Sigmoid colon (tissue), 4 donors: Measurements from ENCODE around the gene PCNX1.
"Not testable (repeated sequence)": the region's sequence is repeated elsewhere in the genome, so short reads cannot be mapped to it uniquely, and the experiment has no call there.

Source experiments
- EP300 ChIP-seq, 4 donors: sonication (generic); formaldehyde crosslinking; IDR thresholded peaks; one replicate each; pipeline ENCODE4 v1.6.1; 2017; ENCODE audit warnings: antibody characterized with exemption in 4 of 4
- POLR2A ChIP-seq, 2 donors: fragments of 450-650 bp; IDR thresholded peaks; one replicate each; pipeline ENCODE4 v1.6.1; 2016; ENCODE audit warnings: antibody characterized with exemption in 2 of 2, mild to moderate bottlenecking in 2 of 2, moderate library complexity in 2 of 2
- TF ChIP-seq, protein P1 (sequence below), 4 experiments: fragments of 450-650 bp in 3 of 4; fragments of 200-600 bp in 1 of 4; IDR thresholded peaks; one replicate each; pipeline ENCODE4 v1.5.1; 2016 to 2019; ENCODE audit warnings: antibody characterized with exemption in 4 of 4, mild to moderate bottlenecking in 3 of 4, moderate library complexity in 2 of 4

DNA sequence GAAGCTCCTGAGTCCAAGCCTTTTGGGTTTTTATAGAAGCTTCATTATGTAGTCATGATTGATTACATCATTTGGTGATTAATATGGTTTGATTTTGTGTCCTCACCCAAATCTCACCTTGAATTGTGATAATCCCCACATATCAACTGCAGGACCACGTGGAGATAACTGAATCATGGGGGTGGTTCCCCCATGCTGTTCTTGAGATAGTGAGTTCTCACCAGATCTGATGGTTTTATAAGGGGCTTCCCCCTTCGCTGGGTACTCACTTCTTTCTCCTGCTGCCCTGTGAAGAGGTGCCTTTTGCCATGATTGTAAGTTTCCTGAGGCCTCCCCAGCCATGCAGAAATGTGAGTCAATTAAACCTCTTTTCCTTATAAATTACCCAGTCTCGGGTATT is 35.5 kb downstream of the PCNX1 start:
- TF ChIP-seq, protein P1, sequence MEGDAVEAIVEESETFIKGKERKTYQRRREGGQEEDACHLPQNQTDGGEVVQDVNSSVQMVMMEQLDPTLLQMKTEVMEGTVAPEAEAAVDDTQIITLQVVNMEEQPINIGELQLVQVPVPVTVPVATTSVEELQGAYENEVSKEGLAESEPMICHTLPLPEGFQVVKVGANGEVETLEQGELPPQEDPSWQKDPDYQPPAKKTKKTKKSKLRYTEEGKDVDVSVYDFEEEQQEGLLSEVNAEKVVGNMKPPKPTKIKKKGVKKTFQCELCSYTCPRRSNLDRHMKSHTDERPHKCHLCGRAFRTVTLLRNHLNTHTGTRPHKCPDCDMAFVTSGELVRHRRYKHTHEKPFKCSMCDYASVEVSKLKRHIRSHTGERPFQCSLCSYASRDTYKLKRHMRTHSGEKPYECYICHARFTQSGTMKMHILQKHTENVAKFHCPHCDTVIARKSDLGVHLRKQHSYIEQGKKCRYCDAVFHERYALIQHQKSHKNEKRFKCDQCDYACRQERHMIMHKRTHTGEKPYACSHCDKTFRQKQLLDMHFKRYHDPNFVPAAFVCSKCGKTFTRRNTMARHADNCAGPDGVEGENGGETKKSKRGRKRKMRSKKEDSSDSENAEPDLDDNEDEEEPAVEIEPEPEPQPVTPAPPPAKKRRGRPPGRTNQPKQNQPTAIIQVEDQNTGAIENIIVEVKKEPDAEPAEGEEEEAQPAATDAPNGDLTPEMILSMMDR (IDR thresholded peaks at IDR 0.05), result not testable (repeated sequence)
- TF ChIP-seq POLR2A, EP300 (IDR thresholded peaks at IDR 0.05): not testable (repeated sequence)
